Chondrocyte (in vitro differentiated cells): ENCODE measurements around the gene CDH11. TPM values are rescaled to one million over a fixed set of nuclear protein-coding genes. Genes with fewer than 3 reads are reported as not detected.
A peak's percentile ranks its signal among the peaks of the same experiment; 100 is the strongest.

Experiments
- DNase-seq: peaks from one replicate; pipeline ENCODE4 v3.0.0; 2021; ENCODE audit warnings: mixed read lengths, low spot score
- H3K27ac Mint-ChIP-seq: one replicate; pipeline ENCODE4 v1.8.0; 2021; ENCODE audit warnings: mild to moderate bottlenecking, moderate library complexity, mixed read lengths; ENCODE audit not compliant: unreplicated experiment
- H3K27me3 Mint-ChIP-seq: 2 replicates; pipeline ENCODE4 v1.8.0; 2021; ENCODE audit warnings: low read depth, mixed read lengths
- H3K36me3 Mint-ChIP-seq: 2 replicates; pipeline ENCODE4 v1.8.0; 2021; ENCODE audit warnings: low read depth, mixed read lengths
- H3K4me1 Mint-ChIP-seq: 2 replicates; pipeline ENCODE4 v1.8.0; 2021; ENCODE audit warnings: low read depth, mild to moderate bottlenecking, mixed read lengths
- H3K4me3 Mint-ChIP-seq: one replicate; pipeline ENCODE4 v1.8.0; 2021; ENCODE audit warnings: mild to moderate bottlenecking, moderate library complexity, mixed read lengths; ENCODE audit not compliant: unreplicated experiment
- H3K9me3 Mint-ChIP-seq: 2 replicates; pipeline ENCODE4 v1.8.0; 2021; ENCODE audit warnings: low read depth, mixed read lengths
- total RNA-seq: library from RNA; stranded (reverse); gene quantifications from 3 replicates; pipeline ENCODE4 v1.2.1, GENCODE V29; 2021
- TF ChIP-seq, protein P1 (sequence below): fragments of 200-600 bp; sonication (generic); IDR thresholded peaks from 2 replicates; pipeline ENCODE4 v1.5.0; 2021; ENCODE audit warnings: antibody characterized with exemption, mild to moderate bottlenecking, moderate library complexity

The CDH11 gene
- total RNA-seq, 1 donor from 2014 or later = 936 TPM

DNA sequence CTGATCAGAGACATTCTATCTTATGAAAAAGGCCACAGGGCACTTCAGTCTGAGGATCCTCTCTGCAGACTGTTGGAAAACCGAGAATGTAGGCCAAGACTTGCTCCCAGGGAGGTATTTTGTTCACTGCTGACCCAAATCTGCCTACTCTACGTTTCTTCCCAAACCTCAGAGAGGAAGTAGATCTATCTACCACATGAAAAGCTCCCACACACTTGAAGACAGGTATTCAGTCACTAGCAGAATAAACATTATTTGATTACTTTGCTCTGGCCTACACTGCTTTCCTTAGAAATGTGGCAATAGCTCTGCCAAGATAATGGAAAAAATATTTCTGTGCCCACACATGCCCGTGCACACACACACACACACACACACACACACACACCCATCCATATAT lies 164.6 kb downstream of the CDH11 start:
- Mint-ChIP-seq H3K27me3 (no peaks in the 10 kb centered on the region), H3K9me3 (no peaks in the 10 kb centered on the region), H3K4me3 (no peak overlapping the region), H3K27ac (peak overlapping the region; percentile 14), H3K4me1 (peaks cover 60% of the 10 kb centered on the region), H3K36me3 (peaks cover 43% of the 10 kb centered on the region)
- no peak for DNase-seq
- TF ChIP-seq, protein P1, sequence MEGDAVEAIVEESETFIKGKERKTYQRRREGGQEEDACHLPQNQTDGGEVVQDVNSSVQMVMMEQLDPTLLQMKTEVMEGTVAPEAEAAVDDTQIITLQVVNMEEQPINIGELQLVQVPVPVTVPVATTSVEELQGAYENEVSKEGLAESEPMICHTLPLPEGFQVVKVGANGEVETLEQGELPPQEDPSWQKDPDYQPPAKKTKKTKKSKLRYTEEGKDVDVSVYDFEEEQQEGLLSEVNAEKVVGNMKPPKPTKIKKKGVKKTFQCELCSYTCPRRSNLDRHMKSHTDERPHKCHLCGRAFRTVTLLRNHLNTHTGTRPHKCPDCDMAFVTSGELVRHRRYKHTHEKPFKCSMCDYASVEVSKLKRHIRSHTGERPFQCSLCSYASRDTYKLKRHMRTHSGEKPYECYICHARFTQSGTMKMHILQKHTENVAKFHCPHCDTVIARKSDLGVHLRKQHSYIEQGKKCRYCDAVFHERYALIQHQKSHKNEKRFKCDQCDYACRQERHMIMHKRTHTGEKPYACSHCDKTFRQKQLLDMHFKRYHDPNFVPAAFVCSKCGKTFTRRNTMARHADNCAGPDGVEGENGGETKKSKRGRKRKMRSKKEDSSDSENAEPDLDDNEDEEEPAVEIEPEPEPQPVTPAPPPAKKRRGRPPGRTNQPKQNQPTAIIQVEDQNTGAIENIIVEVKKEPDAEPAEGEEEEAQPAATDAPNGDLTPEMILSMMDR = no peak

DNA sequence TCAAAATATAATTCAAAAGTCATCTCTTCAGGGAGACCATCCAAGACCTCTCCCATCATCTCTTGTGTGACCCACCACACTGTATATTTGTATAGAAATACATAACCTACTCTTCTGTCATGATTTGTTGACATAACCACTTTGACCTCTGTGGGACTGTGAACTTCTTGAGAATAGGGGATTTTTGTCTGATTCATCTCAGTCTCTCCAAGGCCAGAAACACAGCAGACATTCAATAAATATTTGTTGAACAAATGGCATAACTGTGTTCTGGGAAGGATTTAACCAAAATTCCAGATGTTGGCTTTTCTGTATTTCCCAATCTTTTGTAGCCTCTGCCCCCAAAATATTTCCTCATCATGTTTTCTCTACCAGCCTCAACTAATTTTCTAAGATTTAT lies 169.7 kb downstream of the CDH11 start:
- Mint-ChIP-seq H3K27ac (peak overlapping the region; percentile 84), H3K27me3 (no peaks in the 10 kb centered on the region), H3K4me1 (peaks cover 58% of the 10 kb centered on the region), H3K36me3 (peaks cover 48% of the 10 kb centered on the region), H3K4me3 (no peak overlapping the region), H3K9me3 (no peaks in the 10 kb centered on the region)
- TF ChIP-seq, protein P1 = no peak
- no peak for DNase-seq

DNA sequence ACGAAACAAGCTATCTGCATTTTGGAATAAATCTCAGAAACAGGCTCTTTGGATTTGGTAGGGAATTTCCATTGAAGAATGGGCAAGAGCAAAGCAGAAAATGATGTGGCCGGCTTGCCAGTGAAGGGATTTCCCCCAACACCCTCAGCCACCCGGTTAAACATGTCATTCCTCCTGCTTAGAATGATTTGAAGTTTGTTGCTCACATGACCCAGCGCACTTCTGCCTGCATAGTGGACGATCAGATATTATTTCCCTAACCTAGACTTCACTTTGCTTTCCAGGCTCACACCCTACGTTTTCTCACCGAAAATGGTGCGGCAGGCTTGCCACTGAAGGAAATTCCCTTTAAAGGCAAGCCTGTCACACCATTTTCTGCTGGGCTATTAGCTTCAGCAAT lies 170.7 kb downstream of the CDH11 start:
- DNase-seq = no peak
- TF ChIP-seq, protein P1 = no peak
- Mint-ChIP-seq H3K36me3 (peaks cover 49% of the 10 kb centered on the region), H3K4me3 (no peak overlapping the region), H3K27me3 (no peaks in the 10 kb centered on the region), H3K4me1 (peaks cover 59% of the 10 kb centered on the region), H3K27ac (peak overlapping the region; percentile 75), H3K9me3 (no peaks in the 10 kb centered on the region)

DNA sequence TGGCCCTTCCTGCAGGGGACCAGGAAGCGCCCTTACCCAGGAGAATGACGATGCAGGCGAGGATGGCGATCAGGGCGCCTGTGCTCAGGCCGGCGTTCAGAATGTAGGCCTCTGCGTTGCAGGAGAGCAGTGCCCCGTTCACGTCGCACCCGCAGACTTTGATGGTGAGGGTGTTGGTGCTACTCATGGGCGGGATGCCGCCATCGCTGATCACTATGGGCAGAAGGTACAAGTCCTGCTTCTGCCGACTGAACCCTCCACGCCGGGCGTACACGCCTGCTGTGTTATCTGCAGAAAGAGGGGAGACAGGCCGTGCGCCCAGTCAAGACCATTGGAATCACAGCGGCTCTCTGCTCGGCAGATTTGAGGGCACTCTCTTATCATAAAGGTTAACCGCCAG lies 171.1 kb downstream of the CDH11 start:
- H3K4me1 Mint-ChIP-seq = peaks cover 64% of the 10 kb centered on the region
- no peak overlapping the region for H3K4me3 Mint-ChIP-seq
- DNase-seq = peak; percentile 84
- no peaks in the 10 kb centered on the region for H3K9me3 Mint-ChIP-seq
- no peaks in the 10 kb centered on the region for H3K27me3 Mint-ChIP-seq
- H3K27ac Mint-ChIP-seq = peak overlapping the region; percentile 75
- TF ChIP-seq, protein P1 = no peak
- peaks cover 53% of the 10 kb centered on the region for H3K36me3 Mint-ChIP-seq

DNA sequence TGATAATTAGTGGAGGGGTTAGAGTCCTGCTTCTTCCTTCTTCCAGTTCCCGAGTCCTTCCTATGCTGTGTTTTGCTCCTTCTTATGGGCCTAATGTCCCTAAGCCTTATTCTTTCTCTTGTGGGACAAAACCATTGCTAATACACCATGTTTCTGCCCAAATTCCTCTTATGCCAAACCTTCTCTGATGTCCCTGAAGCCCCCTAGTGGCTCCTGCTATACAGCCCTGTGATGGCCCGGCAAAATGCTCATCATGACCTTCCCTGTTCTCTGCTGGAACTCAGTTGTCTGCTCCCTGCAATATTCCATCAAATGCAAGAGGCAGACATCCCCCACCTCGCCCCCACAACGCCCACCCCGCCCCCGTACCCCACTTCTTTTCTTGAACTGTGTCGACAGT lies 171.6 kb downstream of the CDH11 start:
- no peak overlapping the region for H3K4me3 Mint-ChIP-seq
- no peak overlapping the region for H3K27ac Mint-ChIP-seq
- H3K27me3 Mint-ChIP-seq = no peaks in the 10 kb centered on the region
- peaks cover 54% of the 10 kb centered on the region for H3K36me3 Mint-ChIP-seq
- no peaks in the 10 kb centered on the region for H3K9me3 Mint-ChIP-seq
- TF ChIP-seq, protein P1 = peak; percentile 50
- H3K4me1 Mint-ChIP-seq = peaks cover 69% of the 10 kb centered on the region
- no peak for DNase-seq
